Stimulated activated CD8-positive, alpha-beta memory T cell treated with anti-CD3 and anti-CD28 coated beads, Interleukin-12 subunit alpha, Interleukin-12 subunit beta, amount 100 ng/mL, for 24 hours (primary cell): ENCODE measurements around the gene PLAAT2.
"Not testable (repeated sequence)": the region's sequence is repeated elsewhere in the genome, so short reads cannot be mapped to it uniquely, and the experiment has no call there.

Source experiments
- DNase-seq: peaks from one replicate; pipeline ENCODE4 v3.0.0-alpha.2; 2020; ENCODE audit errors: extremely low read depth

The PLAAT2 gene

DNA sequence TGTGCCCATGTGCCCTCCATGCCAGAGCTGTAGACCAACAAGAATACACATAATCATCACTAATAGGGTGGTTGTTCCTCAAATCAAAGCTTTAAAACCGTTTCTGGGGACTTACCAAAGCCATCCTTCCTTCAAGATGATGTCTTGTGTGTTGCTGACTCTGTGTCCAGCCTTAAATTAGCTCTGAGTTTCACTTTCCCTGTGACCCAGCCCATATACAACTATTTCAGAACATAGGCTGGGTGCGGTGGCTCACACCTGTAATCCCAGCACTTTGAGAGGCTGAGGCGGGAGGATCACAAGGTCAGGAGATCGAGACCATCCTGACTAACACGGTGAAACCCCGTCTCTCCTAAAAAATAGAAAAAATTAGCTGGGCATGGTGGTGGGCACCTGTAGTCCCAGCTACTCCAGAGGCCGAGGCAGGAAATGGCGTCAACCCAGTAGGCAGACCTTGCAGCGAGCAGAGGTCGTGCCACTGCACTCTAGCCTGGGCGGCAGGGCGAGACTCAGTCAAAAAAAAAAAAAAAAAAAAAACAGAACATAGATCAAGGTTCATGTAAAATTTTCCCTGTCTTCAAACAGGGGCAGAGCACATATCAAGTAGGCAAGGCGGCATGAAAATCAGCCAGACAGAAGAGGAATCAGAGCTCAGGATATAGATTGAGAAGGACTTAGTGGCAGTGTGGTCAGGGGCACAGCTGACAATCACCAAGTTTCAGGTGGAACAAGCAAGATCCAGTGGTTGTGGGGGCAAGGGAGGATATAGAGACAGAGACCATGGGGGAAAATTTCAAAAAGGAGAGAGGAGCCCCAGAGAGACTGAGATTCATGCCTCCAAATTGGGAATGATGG lies at the start of gene PLAAT2:
Gene PLAAT2, minus strand, starts transcription at position 179 of the 855 bp plus-strand sequence. Its CDS starts 55 bp downstream, at position 124.
- no peak for DNase-seq

DNA sequence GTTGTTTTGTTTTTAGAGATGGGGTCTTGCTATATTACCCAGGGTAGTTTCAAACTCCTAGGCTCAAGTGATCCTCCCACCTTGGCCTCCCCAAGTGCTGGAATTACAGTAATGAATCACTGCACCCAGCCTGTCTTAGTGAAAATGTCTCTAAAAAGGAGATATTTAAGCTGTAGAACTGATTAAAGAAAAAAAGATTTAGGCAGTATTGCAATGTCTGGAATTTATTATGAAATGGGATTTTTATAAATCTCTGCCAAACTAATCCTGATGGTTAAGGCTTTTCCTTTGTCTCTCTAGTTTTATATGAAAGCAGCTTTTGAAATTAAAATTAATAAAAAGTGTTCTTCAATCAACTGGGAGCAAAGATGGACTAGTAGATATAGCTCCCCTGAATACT lies 49.0 kb upstream of the PLAAT2 start:
- DNase-seq = no peak

DNA sequence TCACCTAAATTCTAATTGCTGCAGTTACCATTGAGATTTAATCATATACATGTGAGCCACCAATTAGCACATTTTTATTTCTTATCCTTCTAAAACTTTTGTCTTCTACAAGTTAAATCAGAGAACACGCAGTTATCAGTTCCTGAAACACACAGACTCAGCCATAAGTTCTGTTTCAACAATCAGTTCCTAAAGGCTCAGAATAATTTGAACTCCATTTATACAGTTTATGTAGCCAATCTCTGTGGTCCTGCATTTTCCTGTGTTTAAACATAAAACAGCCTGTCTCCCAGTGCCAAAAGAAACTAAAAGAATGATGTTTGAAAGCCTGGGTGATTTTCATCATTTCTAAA lies 48.2 kb upstream of the PLAAT2 start:
- DNase-seq = no peak

- DNase-seq = no peak
Observed at GRCh38 chr11:63610604-63611394, 47.6 kb upstream of the PLAAT2 start.

DNA sequence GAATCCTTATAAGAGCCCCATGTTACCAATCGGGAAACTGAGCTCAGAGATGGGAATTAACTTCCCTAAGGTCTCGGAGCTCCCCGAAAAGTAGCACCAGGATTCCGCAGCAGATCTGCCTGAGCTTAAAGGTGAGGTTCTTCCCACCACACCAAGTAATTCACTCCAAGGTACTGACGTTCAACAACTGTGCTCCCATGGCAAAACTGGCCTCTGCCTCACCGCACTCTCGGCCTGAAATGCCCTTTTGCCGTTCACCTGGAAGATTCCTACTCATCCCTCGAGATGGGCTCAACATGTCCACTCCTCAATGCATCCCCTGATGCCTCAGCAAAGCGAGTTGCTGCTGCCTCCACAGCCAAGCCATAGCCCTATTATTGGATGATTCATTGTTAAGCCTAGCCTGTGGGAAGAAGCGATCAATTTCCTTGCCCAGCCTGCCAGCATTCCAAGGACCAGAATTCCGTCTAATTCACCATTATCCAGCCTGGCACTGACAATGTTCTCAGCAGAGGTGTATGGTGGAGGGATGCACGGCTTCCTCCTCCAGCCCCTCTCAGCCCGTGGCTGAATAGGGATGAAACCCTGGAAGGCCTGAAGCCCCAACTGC lies 46.9 kb upstream of the PLAAT2 start:
- no peak for DNase-seq

DNA sequence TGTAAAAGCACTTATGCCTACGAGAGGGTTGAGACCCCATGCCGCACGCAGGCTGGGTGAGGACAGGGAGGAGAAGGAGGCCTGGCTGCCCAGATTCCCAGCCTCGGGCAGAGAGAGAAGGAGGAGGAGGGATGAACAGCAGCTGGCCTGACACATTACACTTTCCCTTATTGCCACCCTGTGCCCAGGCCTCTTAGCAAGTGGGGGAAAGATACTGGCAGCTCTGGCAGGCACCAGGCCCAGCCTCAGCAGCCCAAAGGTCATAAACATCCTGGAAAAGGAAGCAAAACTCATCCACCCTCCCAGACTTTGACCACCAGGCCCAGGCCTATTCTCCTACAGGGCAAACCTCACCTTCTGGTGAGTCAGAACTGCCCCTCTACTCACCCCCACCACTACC lies 46.4 kb upstream of the PLAAT2 start:
- DNase-seq = no peak

GRCh38 chr11:63608353-63609345 lies 45.5 kb upstream of the PLAAT2 start:
- DNase-seq = no peak

DNA sequence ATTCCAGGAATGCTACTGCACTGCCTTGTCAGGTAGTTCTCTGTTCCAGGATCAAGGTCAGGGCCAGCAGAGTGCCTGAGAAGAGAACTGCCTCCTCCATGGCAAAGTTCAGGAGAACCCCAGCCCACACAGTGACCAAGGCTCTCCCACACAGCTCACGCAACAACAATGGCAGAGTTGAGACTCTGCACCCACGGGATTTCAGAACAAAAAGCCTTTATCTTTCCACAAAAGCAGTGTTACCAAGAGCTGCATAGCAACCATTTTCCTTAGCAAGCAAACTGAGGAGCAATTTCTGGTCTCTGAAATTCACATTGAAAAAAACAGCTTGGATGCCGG lies 40.0 kb upstream of the PLAAT2 start:
- DNase-seq = no peak

DNA sequence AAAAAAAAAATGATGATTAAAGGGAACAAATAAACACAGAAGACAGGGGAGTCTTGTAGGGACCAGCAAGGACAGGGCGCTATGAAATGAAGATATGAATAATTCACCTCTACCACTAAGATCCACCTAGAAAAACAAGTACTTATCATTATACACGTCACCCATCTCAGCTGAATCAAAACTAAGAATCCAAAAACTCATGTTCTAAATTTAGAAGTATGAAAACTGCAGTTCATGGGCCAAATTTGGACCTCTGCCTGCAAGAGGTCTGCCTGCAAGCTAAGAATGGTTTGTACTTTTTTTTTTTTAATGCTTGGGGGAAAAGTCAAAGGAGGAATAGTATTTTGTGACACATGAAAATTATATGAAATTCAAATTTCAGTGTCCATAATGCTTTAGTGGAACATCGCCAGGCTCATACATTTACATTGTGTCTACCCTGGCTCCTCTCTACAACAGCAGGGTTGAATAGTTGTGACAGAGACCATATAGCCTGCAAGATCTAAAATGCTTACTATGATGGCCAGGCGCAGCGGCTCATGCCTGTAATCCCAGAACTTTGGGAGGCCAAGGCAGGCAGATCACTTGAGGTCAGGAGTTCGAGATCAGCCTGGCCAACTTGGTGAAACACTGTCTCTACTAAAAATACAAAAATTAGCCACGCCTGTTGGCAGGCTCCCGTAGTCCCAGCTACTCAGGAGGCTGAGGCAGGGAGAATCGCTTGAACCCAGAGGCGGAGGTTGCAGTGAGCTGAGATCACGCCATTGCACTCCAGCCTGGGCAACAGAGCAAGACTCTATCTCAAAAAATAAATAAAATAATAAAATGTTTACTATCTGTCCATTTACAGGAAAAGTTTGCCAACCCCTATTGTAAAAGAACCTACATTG lies 39.4 kb upstream of the PLAAT2 start:
- not testable (repeated sequence) for DNase-seq

DNA sequence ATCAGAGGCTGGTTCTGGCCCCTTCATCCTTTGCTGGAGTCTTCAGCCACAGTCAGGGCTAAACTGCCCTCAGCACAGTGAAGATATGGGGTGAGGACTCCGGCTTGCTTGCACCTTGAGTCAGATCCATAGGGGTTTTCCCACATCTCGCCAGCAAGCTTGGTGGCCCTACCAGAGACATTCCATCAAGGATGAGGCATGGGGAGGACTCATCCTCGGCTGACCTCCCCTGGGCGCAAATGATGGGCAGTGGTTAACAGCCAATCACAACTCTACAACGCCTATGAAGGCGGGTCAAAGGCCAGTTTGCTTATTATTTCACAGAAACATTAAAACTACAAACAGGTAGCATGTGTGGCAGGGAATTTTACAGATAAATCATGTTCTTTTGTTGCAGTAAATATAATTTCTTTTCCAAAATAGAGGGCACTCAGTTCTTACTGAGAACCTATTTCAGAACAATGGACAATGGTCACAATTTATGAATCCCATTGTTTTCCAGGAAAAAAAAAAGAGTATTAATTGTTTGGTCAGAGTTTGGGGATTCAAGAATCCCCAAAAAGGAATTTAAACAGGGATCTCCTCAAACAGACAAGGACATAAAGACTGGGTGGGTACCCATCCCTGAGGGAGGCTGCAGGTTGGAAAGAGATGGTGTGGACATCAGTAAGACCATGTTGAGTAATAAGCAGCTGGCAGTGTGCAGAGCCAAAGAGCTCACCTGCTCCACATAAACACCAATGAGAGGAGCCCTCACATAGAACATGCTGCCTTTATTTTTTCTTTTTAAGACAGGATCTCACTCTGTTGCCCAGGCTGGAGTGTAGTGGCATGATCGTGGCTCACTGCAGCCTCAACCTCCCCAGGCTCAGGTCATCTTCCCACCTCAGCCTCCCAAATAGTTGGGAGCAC lies 36.3 kb upstream of the PLAAT2 start:
- DNase-seq = no peak

DNA sequence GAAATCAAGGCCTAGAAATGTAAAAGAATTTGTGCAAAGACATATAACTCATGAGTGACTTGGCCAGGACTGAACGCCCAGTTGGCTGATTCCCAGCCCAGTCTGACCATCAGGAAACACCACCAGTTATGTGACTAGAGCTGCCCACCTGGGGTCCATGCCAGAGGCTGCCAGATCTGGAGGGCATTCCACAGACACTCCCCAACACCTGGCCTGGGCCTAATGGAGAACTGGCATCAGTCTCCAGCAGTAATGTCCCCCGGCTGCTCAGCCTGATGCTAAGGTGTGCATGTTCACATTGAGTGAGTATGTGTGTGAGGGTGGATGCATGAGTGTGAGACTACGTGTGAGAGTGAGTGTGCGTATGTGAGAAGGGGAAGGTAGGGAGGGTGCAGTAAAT lies 35.4 kb upstream of the PLAAT2 start:
- no peak for DNase-seq

DNA sequence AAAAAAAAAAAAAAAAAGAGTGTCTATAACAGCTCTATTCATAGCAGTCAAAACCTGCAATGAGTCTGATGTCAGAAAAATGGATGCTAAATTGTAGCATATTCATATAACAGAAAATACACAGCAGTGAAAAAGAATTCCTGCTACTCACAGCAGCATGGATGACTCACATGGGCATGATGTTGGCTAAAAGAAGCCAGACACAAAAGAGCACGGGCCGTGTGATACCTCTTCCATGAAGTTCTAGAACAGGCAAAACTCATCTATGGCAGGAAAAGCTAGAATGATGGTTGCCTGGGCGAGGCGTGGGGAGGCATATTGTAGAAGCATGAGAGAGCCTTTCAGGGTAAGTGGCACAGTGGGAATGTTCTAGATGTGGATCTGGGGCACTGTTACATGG lies 32.1 kb upstream of the PLAAT2 start:
- no peak for DNase-seq

DNA sequence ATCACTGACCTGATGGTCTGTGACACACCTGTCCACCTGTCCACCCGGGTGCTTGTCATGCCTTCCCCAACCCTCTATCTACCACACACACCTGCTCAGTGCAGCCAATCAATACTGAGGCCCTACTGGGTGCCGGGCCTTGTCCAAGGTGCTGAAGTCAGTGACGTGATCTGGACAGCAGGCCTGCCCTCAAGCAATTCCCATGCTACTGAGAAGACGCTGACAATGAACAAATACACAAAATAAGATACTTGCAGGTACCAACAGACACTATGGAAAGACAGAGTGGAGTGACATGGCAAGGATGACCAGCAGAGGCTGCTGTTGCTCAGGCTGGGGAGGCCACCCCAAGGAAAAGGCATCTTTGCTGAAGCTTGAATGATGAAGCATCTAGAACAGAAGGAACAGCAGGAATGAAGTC lies 29.8 kb upstream of the PLAAT2 start:
- no peak for DNase-seq

- DNase-seq = no peak
Observed at GRCh38 chr11:63590024-63590788, 27.0 kb upstream of the PLAAT2 start.

- DNase-seq = no peak
Observed at GRCh38 chr11:63589000-63589399, 25.8 kb upstream of the PLAAT2 start.

- no peak for DNase-seq
Observed at GRCh38 chr11:63586451-63587166, 23.4 kb upstream of the PLAAT2 start.

DNA sequence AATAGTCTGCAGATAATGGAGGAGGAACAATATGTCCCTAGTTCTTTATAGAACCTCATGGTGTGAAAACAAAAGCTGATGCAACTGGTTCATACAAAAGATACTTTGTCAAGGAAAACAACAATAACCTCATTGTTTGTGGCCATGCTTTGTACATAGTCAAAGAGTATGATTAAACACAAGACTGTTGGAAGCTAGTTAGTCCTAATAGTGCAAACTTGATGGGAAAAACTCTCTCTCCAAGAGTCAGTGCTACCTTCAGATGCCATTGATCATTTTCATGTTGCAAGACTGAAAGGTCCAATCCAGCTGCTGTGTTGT lies 20.1 kb upstream of the PLAAT2 start:
- DNase-seq = no peak

DNA sequence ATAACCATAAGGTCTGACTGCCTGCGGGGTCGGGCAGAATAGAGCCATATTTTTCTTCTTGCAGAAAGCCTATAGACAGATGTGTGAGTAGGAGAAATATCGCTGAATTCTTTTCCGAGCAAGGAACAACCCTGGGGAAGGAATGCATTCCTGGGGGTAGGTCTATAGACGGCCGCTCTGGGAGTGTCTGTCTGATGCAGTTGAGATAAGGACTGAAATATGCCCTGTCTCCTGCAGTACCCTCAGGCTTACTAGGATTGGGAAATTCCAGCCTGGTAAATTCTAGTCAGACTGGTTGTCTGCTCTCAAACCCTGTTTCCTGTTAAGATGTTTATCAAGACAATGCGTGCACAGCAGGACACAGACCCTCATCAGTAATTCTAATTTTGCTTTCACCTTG lies 18.0 kb upstream of the PLAAT2 start:
- not testable (repeated sequence) for DNase-seq
